Thymus (tissue), 11 donors: Measurements from ENCODE around the gene SMURF1. TPM values are rescaled to one million over a fixed set of nuclear protein-coding genes. Genes with fewer than 3 reads are reported as not detected.

Experiments
- DNase-seq, 9 donors: peaks; one replicate each; pipeline ENCODE4 v3.0.0-alpha.2; 2013; ENCODE audit warnings: low spot score in 9 of 9, low read depth in 6 of 9, missing footprints in 1 of 9
- H3K27ac ChIP-seq, 2 donors: one replicate each; pipeline ENCODE4 v1.5.1; 2013; ENCODE audit warnings: control low read depth in 1 of 2, low read depth in 1 of 2, low read length in 1 of 2, mild to moderate bottlenecking in 1 of 2, moderate library complexity in 1 of 2
- H3K27me3 ChIP-seq, 2 donors: one replicate each; pipeline ENCODE4 v1.5.1; 2013; ENCODE audit warnings: low read length in 1 of 2; ENCODE audit not compliant: control insufficient read depth in 2 of 2, insufficient read depth in 1 of 2
- H3K36me3 ChIP-seq, 2 donors: one replicate each; pipeline ENCODE4 v1.5.1; 2013; ENCODE audit warnings: low read length in 1 of 2, mild to moderate bottlenecking in 1 of 2, moderate library complexity in 1 of 2; ENCODE audit not compliant: control insufficient read depth in 2 of 2, insufficient read depth in 2 of 2
- H3K4me1 ChIP-seq, 2 donors: one replicate each; pipeline ENCODE4 v1.5.1; 2013; ENCODE audit warnings: low read length in 2 of 2; ENCODE audit not compliant: control insufficient read depth in 2 of 2, insufficient read depth in 2 of 2
- H3K4me3 ChIP-seq, 2 donors: one replicate each; pipeline ENCODE4 v1.5.1; 2013; ENCODE audit warnings: low read length in 2 of 2, control low read depth in 1 of 2, mild to moderate bottlenecking in 1 of 2
- H3K9me3 ChIP-seq, 2 donors: one replicate each; pipeline ENCODE4 v1.5.1; 2013; ENCODE audit warnings: low read length in 1 of 2, mild to moderate bottlenecking in 1 of 2; ENCODE audit not compliant: control insufficient read depth in 2 of 2, insufficient read depth in 1 of 2
- WGBS: extraction: QIAGEN DNeasy Blood & Tissue Kit; methylation state at CpG from one replicate; pipeline ENCODE4 v1.1.7; 2013; 5-methylcytosine and 5-hydroxymethylcytosine counted together
- polyA plus RNA-seq: library from polyadenylated mRNA; stranded (reverse); fragments of 200-250 nt; gene quantifications from one replicate; pipeline ENCODE4 v1.2.3, GENCODE V29; 2013
- total RNA-seq: library from RNA; stranded (reverse); fragments of 120-200 nt; gene quantifications from one replicate; pipeline ENCODE4 v1.2.4, GENCODE V29; 2013
- donor health status: healthy.

Gene SMURF1
- total and polyA plus RNA-seq, 2 donors: 6.2 to 6.8 TPM

DNA sequence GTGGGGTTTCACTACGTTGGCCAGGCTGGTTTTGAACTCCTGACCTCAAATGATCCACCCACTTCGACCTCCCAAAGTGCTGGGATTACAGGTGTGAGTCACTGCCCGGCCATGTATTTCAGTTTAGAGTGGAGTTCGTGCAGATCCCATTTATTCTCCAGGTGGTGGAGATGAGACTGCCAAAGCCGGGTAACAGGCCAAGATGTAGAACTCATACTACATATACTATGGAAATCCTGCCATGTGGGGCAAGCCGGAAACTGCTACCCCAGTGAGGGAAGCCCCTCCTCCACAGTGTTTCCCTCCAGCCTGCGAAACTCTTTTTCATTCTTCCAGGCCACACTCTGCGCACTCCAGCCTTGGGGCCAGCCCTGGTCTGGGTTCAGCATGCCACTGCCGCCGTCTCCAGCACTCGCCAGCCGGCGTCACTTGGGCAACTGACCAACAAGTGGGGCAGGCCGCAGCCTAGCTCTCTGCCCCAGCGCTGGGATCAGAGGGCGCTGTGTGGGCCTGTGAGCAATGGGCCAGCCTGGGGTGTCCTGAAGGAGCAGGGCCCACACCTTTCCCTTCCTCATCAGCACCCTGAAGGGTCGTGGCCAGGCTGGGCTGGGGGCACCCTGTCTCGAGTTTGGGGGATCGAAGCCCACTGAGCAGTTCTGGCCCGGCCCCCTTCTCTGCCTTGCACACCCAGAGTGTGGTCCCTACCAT is 143.6 kb downstream of the SMURF1 start:
- Histone ChIP-seq H3K9me3 (no peaks in the 10 kb centered on the region), H3K4me1 (no peaks in the 10 kb centered on the region), H3K4me3 (no peak overlapping the region), H3K36me3 (peaks cover 75 to 83% of the 10 kb centered on the region in 2 donors), H3K27ac (no peak overlapping the region), H3K27me3 (no peaks in the 10 kb centered on the region)
- WGBS: 98% methylated on average over 20 of the region's 20 CpGs
- no peak for DNase-seq

DNA sequence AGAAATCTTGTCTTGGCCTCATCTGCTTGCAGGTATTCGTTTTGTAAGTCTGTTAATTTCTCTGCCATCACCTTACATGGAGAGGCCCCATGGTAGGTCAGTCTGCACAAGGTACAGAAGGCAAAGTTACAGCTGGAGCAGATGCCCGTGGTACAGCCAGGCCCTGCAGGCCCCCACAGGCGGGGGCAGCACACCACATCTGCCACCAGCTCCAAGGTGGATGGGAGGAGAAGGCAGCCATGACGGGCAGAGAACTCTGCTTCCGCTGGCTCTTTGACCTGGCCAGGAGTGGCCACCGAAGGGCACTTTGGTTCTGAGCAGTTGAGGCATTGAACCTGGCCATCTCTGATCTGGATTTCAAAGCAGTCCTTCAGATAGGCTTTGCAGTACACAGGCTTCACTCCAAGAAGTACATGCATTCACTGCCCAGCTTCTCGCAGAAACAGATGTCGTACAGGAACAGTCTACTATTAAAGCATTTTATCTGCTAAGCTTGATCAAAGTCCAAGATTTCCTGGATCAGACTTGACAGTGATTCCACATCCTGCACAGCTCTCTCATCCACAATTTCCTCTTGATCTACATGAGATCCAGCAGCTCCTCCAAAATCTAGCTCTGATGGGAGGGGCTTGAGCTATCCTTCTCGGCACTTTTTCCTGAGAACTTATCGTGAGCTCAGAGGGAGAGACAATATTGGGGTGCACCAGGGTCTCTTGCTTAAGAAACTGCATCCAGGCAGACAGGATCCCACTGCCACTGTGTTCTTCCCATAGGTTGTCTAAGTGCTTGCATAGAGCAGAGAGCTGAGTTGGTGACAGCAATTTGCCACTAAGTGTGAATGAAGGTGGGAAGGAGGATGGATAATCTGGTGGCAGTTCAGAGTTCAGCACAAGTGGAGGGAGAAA is 144.8 kb downstream of the SMURF1 start:
- no peak overlapping the region for H3K27ac ChIP-seq
- H3K4me3 ChIP-seq: no peak overlapping the region
- H3K36me3 ChIP-seq: peaks cover 75 to 83% of the 10 kb centered on the region in 2 donors
- WGBS: 97% methylated on average over 10 of the region's 10 CpGs
- no peaks in the 10 kb centered on the region for H3K27me3 ChIP-seq
- no peaks in the 10 kb centered on the region for H3K4me1 ChIP-seq
- H3K9me3 ChIP-seq: no peaks in the 10 kb centered on the region
- DNase-seq: no peak

DNA sequence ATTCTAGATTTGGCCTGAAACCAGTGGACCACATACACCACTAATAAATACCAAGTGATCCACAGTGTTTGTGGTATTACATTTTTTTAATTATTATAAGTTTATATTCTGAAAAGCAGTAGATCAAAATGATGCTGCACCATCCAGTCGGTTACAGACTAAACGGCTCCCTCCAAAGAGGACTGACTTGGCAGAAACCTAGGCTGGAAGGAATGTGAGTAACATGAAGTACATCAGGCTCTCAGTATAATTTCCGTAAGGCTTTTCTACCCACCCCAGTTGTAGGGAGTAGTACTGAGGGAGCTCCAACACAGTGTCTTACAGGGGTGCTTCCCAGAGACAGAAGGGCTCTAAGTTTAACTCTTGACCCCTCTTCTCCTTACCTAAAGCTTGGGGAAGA is 146.1 kb downstream of the SMURF1 start:
- Histone ChIP-seq H3K27me3 (no peaks in the 10 kb centered on the region), H3K4me1 (no peaks in the 10 kb centered on the region), H3K27ac (no peak overlapping the region), H3K4me3 (no peak overlapping the region), H3K9me3 (no peaks in the 10 kb centered on the region), H3K36me3 (peaks cover 75 to 85% of the 10 kb centered on the region in 2 donors)
- DNase-seq: no peak
- whole genome bisulfite sequencing: 97% methylated on average over 3 of the region's 3 CpGs

DNA sequence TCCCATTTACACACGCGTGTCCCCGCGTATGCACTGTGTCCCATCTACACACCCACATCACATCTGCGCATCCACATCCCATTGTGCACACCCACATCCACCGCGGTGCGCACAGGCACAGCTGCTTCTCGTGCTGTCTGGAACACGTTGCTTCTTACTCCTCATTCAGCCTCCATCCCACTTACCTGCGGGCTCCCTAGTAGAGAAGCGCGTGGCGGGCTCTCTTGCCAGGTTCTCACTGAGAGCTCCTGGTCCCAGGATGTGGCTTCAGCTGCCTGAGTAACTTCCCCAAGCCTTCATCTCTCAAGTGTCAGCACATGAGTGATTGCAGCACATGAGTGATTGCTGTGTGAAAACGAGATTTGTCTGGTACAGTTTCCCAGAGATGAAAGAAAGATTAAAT is 147.8 kb downstream of the SMURF1 start:
- Histone ChIP-seq H3K27ac (no peak overlapping the region), H3K9me3 (no peaks in the 10 kb centered on the region), H3K27me3 (no peaks in the 10 kb centered on the region), H3K4me1 (no peaks in the 10 kb centered on the region), H3K4me3 (no peak overlapping the region), H3K36me3 (peaks cover 78 to 94% of the 10 kb centered on the region in 2 donors)
- peak in 1 of 9 donors; percentile 7 for DNase-seq
- 94% methylated on average over 15 of the region's 15 CpGs for WGBS

DNA sequence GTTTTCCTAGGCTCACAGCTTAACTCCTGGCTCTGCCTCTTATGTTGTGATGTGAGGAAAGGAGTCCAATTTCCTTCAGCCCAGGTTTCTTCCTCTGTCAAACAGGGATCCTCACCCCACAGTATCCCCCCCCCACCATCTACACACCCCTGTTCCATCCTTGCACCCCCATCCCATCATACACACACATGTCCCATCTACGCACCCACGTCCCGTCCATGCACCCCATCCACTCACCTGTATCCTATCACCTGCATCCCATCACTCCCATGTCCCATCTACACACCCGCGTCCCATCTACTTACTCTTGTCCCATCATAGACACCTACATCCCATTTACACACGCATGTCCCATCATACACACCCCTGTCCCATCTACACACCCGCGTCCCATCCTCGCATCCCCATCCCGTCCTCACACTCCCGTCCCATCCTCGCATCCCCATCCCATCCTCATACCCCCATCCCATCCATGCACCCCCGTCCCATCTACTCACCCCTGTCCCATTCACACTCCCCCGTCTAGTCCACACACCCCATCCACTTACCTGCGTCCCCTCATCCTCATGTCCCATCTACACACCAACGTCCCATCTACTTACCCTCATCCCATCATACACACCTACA is 148.3 kb downstream of the SMURF1 start:
- H3K27me3 ChIP-seq: no peaks in the 10 kb centered on the region

DNA sequence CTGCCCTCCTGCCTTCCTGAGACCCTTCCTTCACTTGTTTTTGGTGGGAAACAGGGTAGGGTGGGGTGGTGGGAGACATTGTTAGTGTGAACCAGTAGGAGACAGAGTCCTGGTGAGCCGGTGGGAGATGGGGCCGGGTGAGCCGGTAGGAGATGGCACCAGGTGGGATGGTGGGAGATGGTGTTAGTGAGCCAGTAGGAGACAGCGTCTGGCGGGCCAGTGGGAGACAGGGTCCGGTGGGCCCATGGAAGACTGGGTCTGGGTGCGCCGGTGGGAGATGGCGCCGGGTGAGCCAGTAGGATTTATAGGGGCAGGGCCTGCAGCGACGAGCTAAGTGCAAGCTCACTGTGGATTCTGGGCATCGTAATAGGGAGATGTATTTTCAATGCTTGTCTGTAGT is 148.8 kb downstream of the SMURF1 start:
- no peak overlapping the region for H3K4me3 ChIP-seq
- no peaks in the 10 kb centered on the region for H3K27me3 ChIP-seq
- no peak overlapping the region for H3K27ac ChIP-seq
- no peaks in the 10 kb centered on the region for H3K4me1 ChIP-seq
- no peaks in the 10 kb centered on the region for H3K9me3 ChIP-seq
- WGBS: 94% methylated on average over 13 of the region's 13 CpGs
- peaks cover 76 to 94% of the 10 kb centered on the region in 2 donors for H3K36me3 ChIP-seq
- DNase-seq: no peak

More for the DNA sequence above, 148.3 kb downstream of the SMURF1 start:
- Histone ChIP-seq H3K9me3 (no peaks in the 10 kb centered on the region), H3K36me3 (peaks cover 77 to 94% of the 10 kb centered on the region in 2 donors), H3K27ac (no peak overlapping the region), H3K4me3 (no peak overlapping the region), H3K4me1 (no peaks in the 10 kb centered on the region)
- 98% methylated on average over 16 of the region's 16 CpGs for WGBS
- no peak for DNase-seq

DNA sequence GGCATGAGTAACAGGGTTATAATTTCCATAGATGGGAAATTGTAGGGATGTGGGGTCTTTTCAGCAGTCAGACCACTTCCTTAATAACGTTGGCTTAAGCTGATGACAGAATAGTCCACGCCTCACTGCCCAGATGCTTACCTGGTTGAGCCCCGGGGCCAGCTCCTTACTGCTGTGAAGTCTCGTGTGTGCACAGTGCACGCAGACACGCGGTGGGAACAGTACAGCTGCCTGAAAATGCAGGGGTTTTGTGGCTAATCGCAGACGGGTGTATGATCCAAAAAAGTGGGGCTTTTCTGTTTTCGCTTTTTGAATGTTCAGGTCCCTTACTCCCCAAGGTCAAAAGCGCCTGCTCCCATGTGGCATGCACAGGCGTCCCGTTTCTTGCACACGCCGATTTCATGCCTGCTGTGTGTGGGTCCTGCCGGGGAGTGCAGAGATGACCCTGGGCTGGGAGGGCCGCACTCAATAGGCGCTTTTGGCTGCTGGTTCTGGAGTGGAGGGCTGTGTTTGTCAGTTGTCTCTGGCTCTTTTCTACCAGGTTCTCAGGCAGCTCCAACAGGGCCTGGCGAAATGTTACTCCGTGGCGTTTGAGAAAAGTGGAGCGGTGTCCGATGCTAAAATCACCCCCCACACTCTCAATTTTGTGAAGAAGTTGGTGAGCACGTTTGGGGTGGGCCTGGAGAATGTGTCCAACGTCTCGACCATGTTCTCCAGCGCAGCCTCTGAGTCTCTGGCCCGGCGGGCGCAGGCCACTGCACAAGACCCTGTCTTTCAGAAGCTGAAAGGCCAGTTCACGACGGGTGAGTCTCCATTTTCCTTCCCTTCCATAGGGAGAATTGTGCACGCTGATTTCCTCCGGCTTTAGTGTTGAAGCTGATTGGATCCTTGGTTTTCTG is 149.6 kb downstream of the SMURF1 start:
- H3K27ac ChIP-seq: no peak overlapping the region
- H3K36me3 ChIP-seq: peaks cover 78 to 92% of the 10 kb centered on the region in 2 donors
- DNase-seq: no peak
- no peaks in the 10 kb centered on the region for H3K9me3 ChIP-seq
- no peak overlapping the region for H3K4me3 ChIP-seq
- 97% methylated on average over 34 of the region's 34 CpGs for WGBS
- H3K4me1 ChIP-seq: peaks cover 0 to 6% of the 10 kb centered on the region in 2 donors
- no peaks in the 10 kb centered on the region for H3K27me3 ChIP-seq

DNA sequence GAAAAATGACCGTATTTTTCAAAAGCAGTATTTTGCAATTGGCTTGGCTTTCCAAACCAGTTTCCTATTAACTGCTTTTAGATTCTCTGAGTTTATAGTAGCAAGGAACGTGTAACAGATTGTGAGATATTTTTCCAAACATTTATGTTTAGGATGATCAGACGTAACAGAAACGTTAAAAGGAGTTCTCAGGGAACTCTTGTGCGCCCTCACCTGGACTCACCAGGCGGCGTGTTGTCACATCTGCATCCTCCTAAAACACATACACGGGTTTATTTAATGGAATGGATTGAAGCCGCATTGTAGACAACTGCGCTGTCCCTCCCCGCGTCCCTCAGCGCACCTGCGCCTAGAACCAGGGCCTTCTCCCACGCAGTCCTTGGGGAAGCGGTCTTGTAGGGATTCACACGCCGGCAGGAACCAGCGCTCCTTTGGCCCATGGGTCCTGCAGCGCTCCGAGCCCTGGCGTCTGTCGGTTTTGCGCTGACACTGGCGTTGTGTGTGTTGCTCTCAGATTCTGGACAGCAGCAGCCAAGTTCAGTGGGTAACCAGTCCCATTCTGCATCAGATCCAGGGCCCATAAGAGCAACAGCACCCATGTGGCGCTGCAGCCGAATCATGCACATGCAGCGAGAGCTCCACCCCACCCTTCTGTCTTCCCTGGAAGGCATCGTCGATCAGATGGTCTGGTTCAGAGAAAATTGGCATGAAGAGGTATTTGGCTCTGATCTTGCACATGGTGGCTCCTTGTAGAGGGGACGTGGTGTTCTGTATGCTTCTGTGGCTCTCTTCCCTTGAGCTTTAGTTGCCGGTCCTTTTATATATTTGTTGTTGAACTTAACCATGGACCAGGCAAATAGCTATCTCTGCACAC is 150.6 kb downstream of the SMURF1 start:
- H3K4me3 ChIP-seq: no peak overlapping the region
- DNase-seq: no peak
- no peaks in the 10 kb centered on the region for H3K27me3 ChIP-seq
- 96% methylated on average over 32 of the region's 32 CpGs for WGBS
- no peak overlapping the region for H3K27ac ChIP-seq
- peaks cover 3 to 16% of the 10 kb centered on the region in 2 donors for H3K4me1 ChIP-seq
- H3K36me3 ChIP-seq: peaks cover 78 to 92% of the 10 kb centered on the region in 2 donors
- no peaks in the 10 kb centered on the region for H3K9me3 ChIP-seq
